Neural cell (in vitro differentiated cells): ENCODE data around the gene TM9SF3. TPM values are rescaled to one million over a fixed set of nuclear protein-coding genes. Genes with fewer than 3 reads are reported as not detected.

Experiments used
- H2AFZ ChIP-seq: fragments of 200-600, 300-800 bp; sonication (generic), shearing (Covaris generic); 2 replicates; pipeline ENCODE4 v1.6.0; 2014; ENCODE audit warnings: low read depth, mild to moderate bottlenecking, antibody characterized with exemption, low read length, moderate library complexity
- H3F3A ChIP-seq: fragments of 200-600 bp; shearing (Covaris generic); 2 replicates; pipeline ENCODE4 v1.6.1; 2016; ENCODE audit warnings: mild to moderate bottlenecking, moderate library complexity, mixed read lengths, antibody characterized with exemption, low read length; ENCODE audit not compliant: insufficient read depth, poor library complexity, severe bottlenecking
- H3K27ac ChIP-seq: fragments of 200-600, 300-800 bp; sonication (generic), shearing (Covaris generic); 2 replicates; pipeline ENCODE4 v1.5.1; 2014; ENCODE audit warnings: mild to moderate bottlenecking, low read length, moderate library complexity
- H3K27me3 ChIP-seq: fragments of 300-800, 200-600 bp; sonication (generic), shearing (Covaris generic); 2 replicates; pipeline ENCODE4 v1.6.0; 2014; ENCODE audit warnings: mild to moderate bottlenecking, low read depth, low read length, moderate library complexity; ENCODE audit not compliant: insufficient read depth
- H3K36me3 ChIP-seq: fragments of 300-800, 200-600 bp; sonication (generic), shearing (Covaris generic); 2 replicates; pipeline ENCODE4 v1.5.1; 2014; ENCODE audit warnings: mild to moderate bottlenecking, antibody characterized with exemption, low read length, moderate library complexity; ENCODE audit not compliant: insufficient read depth
- H3K4me2 ChIP-seq: fragments of 300-800, 200-600 bp; sonication (generic), shearing (Covaris generic); 2 replicates; pipeline ENCODE4 v1.6.0; 2014; ENCODE audit warnings: mild to moderate bottlenecking, low read length
- H3K4me3 ChIP-seq: fragments of 300-800, 200-600 bp; sonication (generic), shearing (Covaris generic); 2 replicates; pipeline ENCODE4 v1.5.1; 2014; ENCODE audit warnings: mild to moderate bottlenecking, low read length, moderate library complexity
- H3K79me2 ChIP-seq: fragments of 200-600 bp; shearing (Covaris generic); replicated peaks from 2 replicates; pipeline ENCODE4 v1.6.0; 2014; ENCODE audit warnings: mild to moderate bottlenecking, low read length, moderate library complexity; ENCODE audit not compliant: insufficient read depth
- H3K9ac ChIP-seq: fragments of 300-800, 200-600 bp; sonication (generic), shearing (Covaris generic); 2 replicates; pipeline ENCODE4 v1.6.1; 2016; ENCODE audit warnings: mild to moderate bottlenecking, low read length, mixed read lengths
- H3K9me2 ChIP-seq: fragments of 200-600 bp; shearing (Covaris generic); 2 replicates; pipeline ENCODE4 v1.6.1; 2016; ENCODE audit warnings: mild to moderate bottlenecking, low read length, mixed read lengths; ENCODE audit not compliant: insufficient read depth
- H3K9me3 ChIP-seq: fragments of 200-600, 300-800 bp; sonication (generic), shearing (Covaris generic); 2 replicates; pipeline ENCODE4 v1.6.1; 2016; ENCODE audit warnings: mild to moderate bottlenecking, mixed run types, low read length, moderate library complexity, mixed read lengths
- H4K20me1 ChIP-seq: fragments of 200-600 bp; shearing (Covaris generic); 2 replicates; pipeline ENCODE4 v1.6.1; 2016; ENCODE audit warnings: mild to moderate bottlenecking, mixed run types; ENCODE audit not compliant: insufficient read depth
- EP300 ChIP-seq: fragments of 450-650 bp; conservative IDR thresholded peaks from 2 replicates; pipeline ENCODE4 v1.6.1; 2014; ENCODE audit warnings: antibody characterized with exemption, mild to moderate bottlenecking, moderate library complexity; ENCODE audit not compliant: poor library complexity, severe bottlenecking
- EZH2 ChIP-seq: fragments of 200-600, 300-800 bp; shearing (Covaris generic), sonication (generic); IDR thresholded peaks from 2 replicates; pipeline ENCODE4 v1.6.1; 2014; ENCODE audit warnings: antibody characterized with exemption, low read length, borderline replicate concordance, mild to moderate bottlenecking; ENCODE audit not compliant: insufficient read depth, poor library complexity, severe bottlenecking
- MXI1 ChIP-seq: fragments of 450-650 bp; conservative IDR thresholded peaks from 2 replicates; pipeline ENCODE4 v1.6.1; 2014; ENCODE audit warnings: antibody characterized with exemption, mild to moderate bottlenecking; ENCODE audit not compliant: poor library complexity, severe bottlenecking
- POLR2AphosphoS5 ChIP-seq: IDR thresholded peaks from 2 replicates; pipeline ENCODE4 v1.6.1; 2012
- RAD21 ChIP-seq: fragments of 450-650 bp; conservative IDR thresholded peaks from 2 replicates; pipeline ENCODE4 v1.6.1; 2014; ENCODE audit warnings: antibody characterized with exemption, mild to moderate bottlenecking, moderate library complexity
- REST ChIP-seq: IDR thresholded peaks from 2 replicates; pipeline ENCODE4 v1.6.1; 2012; ENCODE audit warnings: borderline replicate concordance
- SMC3 ChIP-seq: fragments of 450-650 bp; conservative IDR thresholded peaks from 2 replicates; pipeline ENCODE4 v1.6.1; 2014; ENCODE audit warnings: antibody characterized with exemption, mild to moderate bottlenecking, moderate library complexity; ENCODE audit not compliant: poor library complexity
- TAF1 ChIP-seq: IDR thresholded peaks from 2 replicates; pipeline ENCODE4 v1.6.1; 2012; ENCODE audit warnings: low read depth
- polyA plus RNA-seq: library from polyadenylated mRNA; depleted of rRNA; stranded (reverse); fragments of >200 nt; gene quantifications from 2 replicates; pipeline ENCODE4 v1.2.3, GENCODE V29; 2014
- TF ChIP-seq, protein P1 (sequence below): fragments of 450-650 bp; IDR thresholded peaks from 2 replicates; pipeline ENCODE4 v1.5.1; 2014; ENCODE audit warnings: antibody characterized with exemption, mild to moderate bottlenecking, moderate library complexity; ENCODE audit not compliant: poor library complexity, severe bottlenecking

The TM9SF3 gene
- polyA plus RNA-seq, 1 donor from 2014 or later: 66.4 TPM

DNA sequence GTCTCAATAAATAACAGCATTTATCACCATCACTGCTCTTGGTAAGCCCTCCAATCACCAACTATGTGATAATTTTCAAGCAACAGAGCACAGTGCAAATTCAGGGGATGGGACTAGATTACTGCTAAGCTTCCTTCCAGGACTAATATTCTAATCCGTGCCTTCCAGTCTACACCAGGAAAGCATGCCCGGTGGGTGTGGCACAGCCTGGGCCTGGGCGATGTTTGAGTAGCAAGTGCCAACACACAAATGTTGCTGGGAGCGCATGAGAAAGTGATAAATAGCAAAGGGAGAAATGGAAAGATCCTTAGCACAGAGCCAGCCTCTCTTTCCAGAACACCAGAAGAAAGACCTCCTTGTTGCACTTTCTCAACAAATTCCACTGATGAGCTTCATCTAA, 13.5 kb upstream of the TM9SF3 start:
- TF ChIP-seq TAF1 (no peak), POLR2AphosphoS5 (no peak), EP300 (no peak), EZH2 (no peak), MXI1 (no peak), RAD21 (no peak), SMC3 (no peak), REST (no peak)
- TF ChIP-seq, protein P1, sequence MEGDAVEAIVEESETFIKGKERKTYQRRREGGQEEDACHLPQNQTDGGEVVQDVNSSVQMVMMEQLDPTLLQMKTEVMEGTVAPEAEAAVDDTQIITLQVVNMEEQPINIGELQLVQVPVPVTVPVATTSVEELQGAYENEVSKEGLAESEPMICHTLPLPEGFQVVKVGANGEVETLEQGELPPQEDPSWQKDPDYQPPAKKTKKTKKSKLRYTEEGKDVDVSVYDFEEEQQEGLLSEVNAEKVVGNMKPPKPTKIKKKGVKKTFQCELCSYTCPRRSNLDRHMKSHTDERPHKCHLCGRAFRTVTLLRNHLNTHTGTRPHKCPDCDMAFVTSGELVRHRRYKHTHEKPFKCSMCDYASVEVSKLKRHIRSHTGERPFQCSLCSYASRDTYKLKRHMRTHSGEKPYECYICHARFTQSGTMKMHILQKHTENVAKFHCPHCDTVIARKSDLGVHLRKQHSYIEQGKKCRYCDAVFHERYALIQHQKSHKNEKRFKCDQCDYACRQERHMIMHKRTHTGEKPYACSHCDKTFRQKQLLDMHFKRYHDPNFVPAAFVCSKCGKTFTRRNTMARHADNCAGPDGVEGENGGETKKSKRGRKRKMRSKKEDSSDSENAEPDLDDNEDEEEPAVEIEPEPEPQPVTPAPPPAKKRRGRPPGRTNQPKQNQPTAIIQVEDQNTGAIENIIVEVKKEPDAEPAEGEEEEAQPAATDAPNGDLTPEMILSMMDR: no peak
- Histone ChIP-seq H3K79me2 (no peaks in the 10 kb centered on the region), H3K4me2 (no peak overlapping the region), H4K20me1 (no peaks in the 10 kb centered on the region), H2AFZ (no peak overlapping the region), H3K4me3 (no peak overlapping the region), H3K9ac (no peak overlapping the region), H3K27ac (no peak overlapping the region), H3K9me2 (no peaks in the 10 kb centered on the region), H3F3A (no peaks in the 10 kb centered on the region), H3K9me3 (no peaks in the 10 kb centered on the region), H3K27me3 (no peaks in the 10 kb centered on the region), H3K36me3 (no peaks in the 10 kb centered on the region)

DNA sequence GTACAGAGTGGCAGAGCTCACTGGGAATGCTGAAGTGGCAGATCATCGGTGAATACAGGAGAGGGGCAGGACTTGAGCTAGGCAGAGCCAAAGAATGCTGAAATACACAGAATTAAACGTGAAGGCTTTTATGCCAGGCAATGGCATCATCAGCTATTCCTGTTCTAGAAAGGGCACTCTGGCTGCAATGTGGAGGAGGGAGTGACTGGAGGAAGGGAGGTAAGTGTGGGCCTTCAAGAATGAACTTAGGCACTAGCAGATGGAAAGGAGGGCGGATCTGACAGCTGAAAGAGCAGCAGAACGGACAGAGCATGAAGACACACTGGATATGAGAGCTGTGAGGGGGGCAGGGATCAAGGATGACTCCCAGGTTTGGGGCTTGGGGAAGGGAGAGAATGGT, 12.0 kb upstream of the TM9SF3 start:
- no peaks in the 10 kb centered on the region for H3K36me3 ChIP-seq
- TF ChIP-seq REST (no peak), MXI1 (no peak), EP300 (no peak), TAF1 (no peak), POLR2AphosphoS5 (no peak), EZH2 (no peak), RAD21 (no peak), SMC3 (no peak)
- TF ChIP-seq, protein P1: no peak
- H3K9me2 ChIP-seq: no peaks in the 10 kb centered on the region

More for the DNA sequence above, 12.0 kb upstream of the TM9SF3 start:
- H3F3A ChIP-seq: no peaks in the 10 kb centered on the region
- no peaks in the 10 kb centered on the region for H3K9me3 ChIP-seq
- no peaks in the 10 kb centered on the region for H3K27me3 ChIP-seq
- H3K9ac ChIP-seq: no peak overlapping the region
- no peak overlapping the region for H2AFZ ChIP-seq
- H3K79me2 ChIP-seq: no peaks in the 10 kb centered on the region
- no peak overlapping the region for H3K27ac ChIP-seq
- H3K4me2 ChIP-seq: no peak overlapping the region
- no peak overlapping the region for H3K4me3 ChIP-seq
- no peaks in the 10 kb centered on the region for H4K20me1 ChIP-seq
